HepG2 (cell line): ENCODE measurements around the gene RGS19. TPM values are rescaled to one million over a fixed set of nuclear protein-coding genes. Genes with fewer than 3 reads are reported as not detected.
A peak's percentile ranks its signal among the peaks of the same experiment; 100 is the strongest.

Experiments
- ATAC-seq: fragments of 200-7000 bp; cut with Tn5 transposase; 3 replicates; pipeline ENCODE4 v1.9.1; 2020; ENCODE audit warnings: mild to moderate bottlenecking, moderate library complexity
- BruUV-seq: library from RNA; stranded (reverse); fragments of 400-500 nt; replicated peaks from 2 replicates; lab custom pipeline; 2021; lab: Mats Ljungman, UMichigan
- CTCF ChIA-PET: fragments of 300-600 bp; formaldehyde crosslinking; extraction: SDS; loops from one replicate; lab custom pipeline; 2021; ENCODE audit warnings: low total read pairs, inconsistent platforms, low intra/inter-chr PET ratio; lab: Yijun Ruan, JAX
- POLR2A ChIA-PET: fragments of 350-600 bp; sonication (Branson Sonifier 250); formaldehyde crosslinking; loops from one replicate; lab custom pipeline; 2020; ENCODE audit warnings: antibody characterized with exemption, inconsistent platforms; lab: Yijun Ruan, JAX
- DNase-seq: peaks from one replicate; pipeline ENCODE4 v3.0.0-alpha.2; 2015; ENCODE audit warnings: low spot score
- FAIRE-seq: peaks from 3 replicates; lab custom pipeline; 2011; peaks lifted over from hg19 to GRCh38; lab: Jason Lieb, UNC
- H2AFZ ChIP-seq: one replicate; pipeline ENCODE4 v1.6.1; 2011; ENCODE audit warnings: low read length, inconsistent platforms
- H3K27ac ChIP-seq: fragments of 300-600 bp; 3 replicates; pipeline ENCODE4 v1.8.0; 2011; ENCODE audit warnings: mixed run types, mild to moderate bottlenecking, mixed read lengths, low read length, inconsistent platforms; ENCODE audit not compliant: insufficient read depth; ENCODE audit errors: extremely low read length
- H3K27me3 ChIP-seq, 2 experiments: fragments of 200-600 bp in 1 of 2; 2 replicates in 1 of 2; 3 replicates in 1 of 2; pipeline versions ENCODE4 v1.6.0 to v1.8.0; 2011; ENCODE audit warnings: low read length in 2 of 2, mild to moderate bottlenecking in 2 of 2, moderate library complexity in 2 of 2, inconsistent platforms in 1 of 2; ENCODE audit not compliant: insufficient read depth in 2 of 2, control insufficient read depth in 1 of 2
- H3K36me3 ChIP-seq, 2 experiments: fragments of 200-600 bp in 1 of 2; replicated peaks in 1 of 2; 2 replicates in 1 of 2; 3 replicates in 1 of 2; pipeline versions ENCODE4 v1.5.1 to v1.8.0; 2011; ENCODE audit warnings: low read length in 2 of 2, inconsistent platforms in 1 of 2; ENCODE audit not compliant: insufficient read depth in 2 of 2, control insufficient read depth in 1 of 2
- H3K4me1 ChIP-seq: 2 replicates; pipeline ENCODE4 v1.5.1; 2012; ENCODE audit warnings: low read length, inconsistent platforms; ENCODE audit not compliant: insufficient read depth
- H3K4me2 ChIP-seq: 2 replicates; pipeline ENCODE4 v1.6.0; 2011; ENCODE audit warnings: low read depth, low read length, inconsistent platforms
- H3K4me3 ChIP-seq, 3 experiments: fragments of 200-600 bp in 1 of 3; sonication (generic), shearing (Covaris generic) in 1 of 3; replicated peaks in 1 of 3; 2 replicates each; pipeline ENCODE4 v1.5.1; 2011 to 2016; ENCODE audit warnings: low read length in 3 of 3, inconsistent platforms in 2 of 3, low read depth in 2 of 3, mild to moderate bottlenecking in 2 of 3, control low read depth in 1 of 3, mixed read lengths in 1 of 3; ENCODE audit not compliant: insufficient read depth in 1 of 3
- H3K79me2 ChIP-seq: one replicate; pipeline ENCODE4 v1.6.1; 2011; ENCODE audit warnings: low read length, inconsistent platforms; ENCODE audit not compliant: insufficient read depth
- H3K9ac ChIP-seq: 2 replicates; pipeline ENCODE4 v1.6.0; 2011; ENCODE audit warnings: mild to moderate bottlenecking, low read depth, low read length, inconsistent platforms; ENCODE audit not compliant: insufficient read depth
- H3K9me3 ChIP-seq: 2 replicates; pipeline ENCODE4 v1.5.1; 2012; ENCODE audit warnings: mild to moderate bottlenecking, low read length
- H4K20me1 ChIP-seq: 2 replicates; pipeline ENCODE4 v1.6.0; 2011; ENCODE audit warnings: inconsistent platforms, mild to moderate bottlenecking, low read length, moderate library complexity; ENCODE audit not compliant: insufficient read depth
- ELF3 ChIP-seq: IDR thresholded peaks from 2 replicates; pipeline ENCODE4 v1.6.1; 2016; ENCODE audit warnings: missing genetic modification reagents, missing compliant biosample characterization
- FOSL2 ChIP-seq: sonication (generic); formaldehyde crosslinking; IDR thresholded peaks from 2 replicates; pipeline ENCODE4 v1.4.0; 2020; ENCODE audit warnings: missing genetic modification reagents
- FOXC1 ChIP-seq: sonication (generic); formaldehyde crosslinking; IDR thresholded peaks from 2 replicates; pipeline ENCODE4 v1.8.0; 2022; ENCODE audit warnings: mild to moderate bottlenecking, missing genetic modification reagents, borderline replicate concordance
- GATA4 ChIP-seq: sonication (generic); IDR thresholded peaks from 2 replicates; pipeline ENCODE4 v1.6.1; 2016; ENCODE audit warnings: antibody characterized with exemption, low read depth, borderline replicate concordance
- GTF2F1 ChIP-seq: fragments of 150-350 bp; IDR thresholded peaks from 2 replicates; pipeline ENCODE4 v1.6.1; 2014; ENCODE audit warnings: low read length
- KDM2A ChIP-seq: sonication (generic); formaldehyde crosslinking; IDR thresholded peaks from 2 replicates; pipeline ENCODE4 v1.4.0; 2020; ENCODE audit warnings: low read depth, missing genetic modification reagents, borderline replicate concordance
- KLF11 ChIP-seq: IDR thresholded peaks from 2 replicates; pipeline ENCODE4 v1.6.1; 2016; ENCODE audit warnings: missing compliant biosample characterization
- KLF12 ChIP-seq: sonication (generic); formaldehyde crosslinking; IDR thresholded peaks from 2 replicates; pipeline ENCODE4 v1.4.0; 2020; ENCODE audit warnings: missing genetic modification reagents, borderline replicate concordance
- MED1 ChIP-seq: sonication (generic); formaldehyde crosslinking; IDR thresholded peaks from 2 replicates; pipeline ENCODE4 v1.4.0; 2020; ENCODE audit warnings: missing genetic modification reagents
- NR2C2 ChIP-seq: sonication (generic); formaldehyde crosslinking; IDR thresholded peaks from 2 replicates; pipeline ENCODE4 v1.4.0; 2020; ENCODE audit warnings: missing genetic modification reagents, mild to moderate bottlenecking, moderate library complexity, borderline replicate concordance
- RNF219 ChIP-seq: sonication (generic); formaldehyde crosslinking; IDR thresholded peaks from 2 replicates; pipeline ENCODE4 v1.5.0; 2020; ENCODE audit warnings: mild to moderate bottlenecking, missing genetic modification reagents
- SP140L ChIP-seq: sonication (generic); formaldehyde crosslinking; IDR thresholded peaks from 2 replicates; pipeline ENCODE4 v1.4.0; 2020; ENCODE audit warnings: missing genetic modification reagents, borderline replicate concordance
- SRSF1 ChIP-seq: fragments of 200-400 bp; formaldehyde crosslinking; optimal IDR thresholded peaks from 2 replicates; pipeline ENCODE3; 2017; ENCODE audit warnings: mild to moderate bottlenecking, low read depth, low read length, moderate library complexity
- SRSF9 ChIP-seq: fragments of 200-400 bp; formaldehyde crosslinking; IDR thresholded peaks from 2 replicates; pipeline ENCODE4 v1.6.1; 2018; ENCODE audit warnings: borderline replicate concordance, mild to moderate bottlenecking, low read depth, low read length; ENCODE audit not compliant: insufficient read depth, poor library complexity, severe bottlenecking
- TBX2 ChIP-seq: sonication (generic); formaldehyde crosslinking; IDR thresholded peaks from 2 replicates; pipeline ENCODE4 v1.5.0; 2020; ENCODE audit warnings: missing genetic modification reagents, mild to moderate bottlenecking, borderline replicate concordance
- THYN1 ChIP-seq: sonication (generic); formaldehyde crosslinking; IDR thresholded peaks from 2 replicates; pipeline ENCODE4 v1.8.1; 2023; ENCODE audit warnings: low read depth, mild to moderate bottlenecking, moderate library complexity, missing genetic modification reagents, borderline replicate concordance
- TMF1 ChIP-seq: sonication (generic); formaldehyde crosslinking; IDR thresholded peaks from 2 replicates; pipeline ENCODE4 v1.8.1; 2022; ENCODE audit warnings: low read depth, missing genetic modification reagents
- ZFP41 ChIP-seq: sonication (generic); formaldehyde crosslinking; IDR thresholded peaks from 2 replicates; pipeline ENCODE4 v1.4.0; 2020; ENCODE audit warnings: mild to moderate bottlenecking, missing genetic modification reagents, borderline replicate concordance
- ZNF124 ChIP-seq: sonication (generic); formaldehyde crosslinking; IDR thresholded peaks from 2 replicates; pipeline ENCODE4 v1.4.0; 2020; ENCODE audit warnings: missing genetic modification reagents
- ZNF589 ChIP-seq: sonication (generic); formaldehyde crosslinking; conservative IDR thresholded peaks from 2 replicates; pipeline ENCODE4 v1.8.0; 2022; ENCODE audit warnings: mild to moderate bottlenecking, moderate library complexity, missing genetic modification reagents
- ZNF746 ChIP-seq: sonication (generic); formaldehyde crosslinking; IDR thresholded peaks from 2 replicates; pipeline ENCODE4 v1.8.0; 2022; ENCODE audit warnings: mild to moderate bottlenecking, missing genetic modification reagents
- ZNF777 ChIP-seq: sonication (generic); formaldehyde crosslinking; IDR thresholded peaks from 2 replicates; pipeline ENCODE4 v1.4.0; 2020; ENCODE audit warnings: missing genetic modification reagents
- WGBS: methylation state at CpG from one replicate; pipeline ENCODE4 v1.1.6; 2017; ENCODE audit warnings: low lambda C conversion rate; 5-methylcytosine and 5-hydroxymethylcytosine counted together
- in situ Hi-C: cut with HindIII; loops from 2 replicates; pipeline ENCODE4 v1.10.0; 2017; ENCODE audit warnings: low pct_unique_long_range_greater_than_20kb; ENCODE audit not compliant: extremely low pct_ligation_motif_present
- intact Hi-C: fragments of 100-400 bp; cut with micrococcal nuclease; formaldehyde crosslinking; loops from one replicate; pipeline ENCODE4 v1.10.0; 2022; ENCODE audit not compliant: unreplicated experiment
- polyA plus RNA-seq, 8 experiments: library from polyadenylated mRNA; depleted of rRNA in 3 of 8; stranded (reverse) in 7 of 8; unstranded in 1 of 8; fragments of >200 nt; fragmentation: Illumina TruSeq in 4 of 8; extraction: Trizol in 4 of 8; gene quantifications; 2 replicates each; pipeline versions ENCODE4 v1.2.1 to v1.2.3, GENCODE V29; 2011 to 2016; ENCODE audit warnings: low read depth in 4 of 8, missing spikeins in 1 of 8, mixed read lengths in 1 of 8; ENCODE audit not compliant: insufficient read depth in 1 of 8
- total RNA-seq, 5 experiments: library from RNA; depleted of rRNA; stranded (reverse); fragments of >200 nt; fragmentation: Illumina TruSeq; extraction: Trizol; gene quantifications; 2 replicates each; pipeline ENCODE4 v1.2.3, GENCODE V29; 2016; ENCODE audit warnings: low read depth in 1 of 5

The RGS19 gene
- total and polyA plus RNA-seq, 2 of the 13 experiments (the other 11 are each of a cell fraction or from before 2014, with no cell fraction given): 10.7 to 11.9 TPM

GRCh38 chr20:64083378-64083803 is 4.1 kb upstream of the RGS19 start (continued):
- peak; percentile 35; the same call in 1 of the 2 replicates for TF ChIP-seq FOXC1 (CRISPR knock-in tag)

- in situ Hi-C loops (loop anchor here (5.0 kb wide), 1 partner anchor 34 kb away; no protein-coding TSS in a partner anchor), intact Hi-C loops (loop anchor here (1.0 kb wide), 1 partner anchor 37 kb away; no protein-coding TSS in a partner anchor)
- BruUV-seq: no TSS peak
- Histone ChIP-seq H3K4me3 (peak overlapping the region; percentile 40 to 77 (median 48); a peak in 4 of 6 replicates), H3K27ac (no peak overlapping the region), H3K27me3 (peaks cover 14 to 44% of the 10 kb centered on the region in 2 experiments), H3K79me2 (no peaks in the 10 kb centered on the region), H3K4me2 (peak overlapping the region; percentile 87), H3K36me3 (no peaks in the 10 kb centered on the region), H3K4me1 (peaks cover 61% of the 10 kb centered on the region), H4K20me1 (peaks cover 9% of the 10 kb centered on the region; the same call in 1 of the 2 replicates), H3K9me3 (no peaks in the 10 kb centered on the region), H2AFZ (no peak overlapping the region), H3K9ac (no peak overlapping the region)
- FAIRE-seq (no peak), ATAC-seq (no peak), DNase-seq (no peak)
- POLR2A ChIA-PET: interaction anchor here (1.1 to 2.2 kb wide), 6 partner anchors 9 to 224 kb away, joined by 3 to 8 read pairs (median 3); partner anchors contain the start of genes PRPF6, TCEA2 and UCKL1
- CTCF ChIA-PET: interaction anchor here (2.3 kb wide), 1 partner anchor 37 kb away, joined by 14 read pairs; no protein-coding TSS in a partner anchor
- WGBS: 34% methylated on average over 13 of the region's 13 CpGs
- TF ChIP-seq SP140L: no peak
- TF ChIP-seq ZFP41 (CRISPR knock-in tag): no peak
- TF ChIP-seq ZNF746 (CRISPR knock-in tag): no peak
- no peak for TF ChIP-seq GATA4
- no peak for TF ChIP-seq ZNF124 (CRISPR knock-in tag)
- TF ChIP-seq KLF11 (CRISPR knock-in tag): no peak
- no peak for TF ChIP-seq THYN1 (CRISPR knock-in tag)
- no peak; the same call in 1 of the 2 replicates for TF ChIP-seq FOSL2 (CRISPR knock-in tag)
- TF ChIP-seq KLF12 (CRISPR knock-in tag): no peak
- no peak for TF ChIP-seq GTF2F1
- 0 out of 2 replicates have a peak, but pooled peaks have one; percentile 3 for TF ChIP-seq ELF3 (CRISPR knock-in tag)
- TF ChIP-seq ZNF589: no peak
- TF ChIP-seq NR2C2 (CRISPR knock-in tag): no peak
- peak; percentile 23 for TF ChIP-seq SRSF1
- no peak for TF ChIP-seq SRSF9
- no peak; the same call in 1 of the 2 replicates for TF ChIP-seq TBX2 (CRISPR knock-in tag)
- TF ChIP-seq KDM2A: no peak
- no peak for TF ChIP-seq ZNF777 (CRISPR knock-in tag)
- TF ChIP-seq TMF1 (CRISPR knock-in tag): 0 out of 2 replicates have a peak, but pooled peaks have one; percentile 14
- TF ChIP-seq MED1 (CRISPR knock-in tag): no peak
- TF ChIP-seq RNF219 (CRISPR knock-in tag): no peak
Observed at GRCh38 chr20:64082820-64083377, 3.6 kb upstream of the RGS19 start.
